NCI-H446 treated with DMSO at 0.1 percent for 48 hours (cell line): ENCODE results near the gene RIF1.

Source experiments
- DNase-seq: peaks from one replicate; lab custom pipeline; 2025; lab: John Stamatoyannopoulos, UW

RIF1 gene

GRCh38 chr2:151422917-151423439 lies 13.3 kb downstream of the RIF1 start:
- no peak for DNase-seq

- no peak for DNase-seq
Measured at GRCh38 chr2:151423760-151424159, 14.1 kb downstream of the RIF1 start.

- no peak for DNase-seq
Measured at GRCh38 chr2:151437630-151438029, 27.9 kb downstream of the RIF1 start.

- no peak for DNase-seq
Measured at GRCh38 chr2:151438506-151438905, 28.8 kb downstream of the RIF1 start.

GRCh38 chr2:151439127-151439526 lies 29.4 kb downstream of the RIF1 start:
- DNase-seq = no peak

GRCh38 chr2:151459358-151459757 lies 49.7 kb downstream of the RIF1 start:
- DNase-seq = no peak

GRCh38 chr2:151465771-151466170 lies 56.1 kb downstream of the RIF1 start:
- DNase-seq = no peak

GRCh38 chr2:151470556-151470955 lies 60.9 kb downstream of the RIF1 start:
- DNase-seq = no peak

GRCh38 chr2:151472966-151473365 lies 63.3 kb downstream of the RIF1 start:
- DNase-seq = no peak

GRCh38 chr2:151475071-151475470 lies 65.4 kb downstream of the RIF1 start:
- no peak for DNase-seq

GRCh38 chr2:151476287-151476686 lies 66.6 kb downstream of the RIF1 start:
- DNase-seq = no peak

GRCh38 chr2:151478011-151478410 lies 68.3 kb downstream of the RIF1 start:
- no peak for DNase-seq

- no peak for DNase-seq
Measured at GRCh38 chr2:151481744-151482143, 72.0 kb downstream of the RIF1 start.

GRCh38 chr2:151482171-151482725 lies 72.5 kb downstream of the RIF1 start:
- no peak for DNase-seq

- DNase-seq = no peak
Measured at GRCh38 chr2:151483546-151483945, 73.8 kb downstream of the RIF1 start.

- no peak for DNase-seq
Measured at GRCh38 chr2:151484100-151484499, 74.4 kb downstream of the RIF1 start.

- DNase-seq = no peak
Measured at GRCh38 chr2:151486053-151486452, 76.4 kb downstream of the RIF1 start.

- no peak for DNase-seq
Measured at GRCh38 chr2:151490276-151490675, 80.6 kb downstream of the RIF1 start.

GRCh38 chr2:151491496-151491895 lies 81.8 kb downstream of the RIF1 start:
- DNase-seq = no peak

GRCh38 chr2:151498178-151498577 lies 88.5 kb downstream of the RIF1 start:
- no peak for DNase-seq

GRCh38 chr2:151506170-151506569 lies 96.5 kb downstream of the RIF1 start:
- no peak for DNase-seq

GRCh38 chr2:151508519-151508918 lies 98.8 kb downstream of the RIF1 start:
- DNase-seq = no peak

- DNase-seq = no peak
Measured at GRCh38 chr2:151518802-151519201, 109.1 kb downstream of the RIF1 start.

GRCh38 chr2:151520976-151521375 lies 111.3 kb downstream of the RIF1 start:
- DNase-seq = no peak
